ENCODE measurements around the gene ERCC4.

GRCh38 chr16:13919683-13920509, at the start of gene ERCC4:
- TF ChIP-seq, protein P1, sequence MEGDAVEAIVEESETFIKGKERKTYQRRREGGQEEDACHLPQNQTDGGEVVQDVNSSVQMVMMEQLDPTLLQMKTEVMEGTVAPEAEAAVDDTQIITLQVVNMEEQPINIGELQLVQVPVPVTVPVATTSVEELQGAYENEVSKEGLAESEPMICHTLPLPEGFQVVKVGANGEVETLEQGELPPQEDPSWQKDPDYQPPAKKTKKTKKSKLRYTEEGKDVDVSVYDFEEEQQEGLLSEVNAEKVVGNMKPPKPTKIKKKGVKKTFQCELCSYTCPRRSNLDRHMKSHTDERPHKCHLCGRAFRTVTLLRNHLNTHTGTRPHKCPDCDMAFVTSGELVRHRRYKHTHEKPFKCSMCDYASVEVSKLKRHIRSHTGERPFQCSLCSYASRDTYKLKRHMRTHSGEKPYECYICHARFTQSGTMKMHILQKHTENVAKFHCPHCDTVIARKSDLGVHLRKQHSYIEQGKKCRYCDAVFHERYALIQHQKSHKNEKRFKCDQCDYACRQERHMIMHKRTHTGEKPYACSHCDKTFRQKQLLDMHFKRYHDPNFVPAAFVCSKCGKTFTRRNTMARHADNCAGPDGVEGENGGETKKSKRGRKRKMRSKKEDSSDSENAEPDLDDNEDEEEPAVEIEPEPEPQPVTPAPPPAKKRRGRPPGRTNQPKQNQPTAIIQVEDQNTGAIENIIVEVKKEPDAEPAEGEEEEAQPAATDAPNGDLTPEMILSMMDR (IDR thresholded peaks at IDR 0.05; ENCODE audit: control extremely low read depth in 1 of 3, insufficient read depth in 1 of 3, low read depth in 1 of 3, low read length in 3 of 3), result peak; percentile 83 to 99 (median 87)
- TF ChIP-seq TBP (IDR thresholded peaks at IDR 0.05; ENCODE audit: low read depth, low read length), result no peak
- no peak for TF ChIP-seq CHD1 (IDR thresholded peaks at IDR 0.05; ENCODE audit: low read depth, low read length)
- TF ChIP-seq POLR2A (IDR thresholded peaks at IDR 0.05; ENCODE audit: control extremely low read depth in 1 of 2, low read depth in 2 of 2, low read length in 2 of 2), result peak in 1 of 2 experiments; percentile 67; a peak in 2 of 3 replicates
- TF ChIP-seq EZH2 (IDR thresholded peaks at IDR 0.05; ENCODE audit: low read depth, low read length, severe bottlenecking), result no peak
- no peak for TF ChIP-seq EP300 (IDR thresholded peaks at IDR 0.05; ENCODE audit: borderline replicate concordance in 1 of 2, low read depth in 2 of 2, low read length in 2 of 2)
- no peak for TF ChIP-seq BRCA1 (IDR thresholded peaks at IDR 0.05; ENCODE audit: low read depth, low read length)
- TF ChIP-seq RXRA (IDR thresholded peaks at IDR 0.05; ENCODE audit: insufficient read depth, low read depth, low read length), result no peak
